ENCODE results near the gene RELL2. TPM values are rescaled to one million over a fixed set of nuclear protein-coding genes. Genes with fewer than 3 reads are reported as not detected.
A peak's percentile ranks its signal among the peaks of the same experiment; 100 is the strongest.

Gene RELL2
- polyA plus RNA-seq, 1 experiment = 3.0 TPM

DNA sequence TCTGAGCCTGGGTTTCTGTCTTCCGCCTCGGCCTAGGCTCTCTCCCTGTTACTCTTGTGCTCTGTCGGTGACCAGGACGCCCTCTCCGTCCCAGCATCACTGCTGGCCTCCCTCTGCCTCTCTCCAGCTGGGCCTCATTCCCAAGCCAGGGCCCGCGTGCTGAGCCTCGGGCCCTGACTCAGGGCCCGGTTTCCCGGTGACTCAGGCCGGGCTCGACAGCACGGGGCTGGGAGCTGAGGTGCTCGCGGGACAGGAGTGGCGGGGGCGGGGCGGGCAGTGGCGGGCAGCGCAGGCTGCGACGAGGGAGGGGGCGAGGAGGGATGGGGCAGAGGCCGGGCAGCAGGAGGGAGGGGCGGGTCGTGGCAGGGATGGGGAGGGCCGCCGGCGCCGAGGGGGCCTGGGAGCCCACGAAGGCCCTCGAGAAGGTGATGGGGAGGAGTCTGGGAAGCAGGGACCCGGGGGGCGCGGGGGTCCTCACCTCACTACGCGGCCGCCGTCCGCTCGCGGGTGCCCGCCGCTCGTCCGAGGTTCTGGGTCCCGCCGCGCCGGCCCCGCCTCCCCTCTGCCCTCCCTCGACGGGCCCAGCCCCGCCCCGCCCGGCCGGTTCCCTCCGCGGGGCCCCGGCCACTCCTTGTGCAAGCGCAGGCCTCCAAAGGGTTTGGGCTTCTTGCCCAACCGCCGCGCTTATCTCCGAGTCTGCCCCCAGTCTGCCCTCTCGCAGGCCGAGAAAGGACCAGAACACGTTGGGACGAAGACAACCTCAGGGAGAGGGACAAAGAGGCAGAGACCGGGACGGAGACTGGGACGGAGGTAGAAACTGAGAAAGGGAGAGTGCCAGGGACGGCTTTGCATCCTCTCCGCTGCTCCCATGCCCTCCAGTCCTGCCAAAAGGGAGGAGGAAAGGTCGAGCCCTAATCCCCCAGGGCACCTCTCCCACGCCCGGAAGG is 45.2 kb downstream of the RELL2 start, which contains the start of gene ARAP3:
TSS of gene ARAP3 (minus strand) at position 536 of the 947 bp plus-strand sequence. CDS start 1,744 bp downstream, outside the sequence.
- Histone ChIP-seq H3K27ac (ENCODE audit: low read depth, low read length) (peak within 1 kb of the TSS; percentile 77), H3K9me3 (ENCODE audit: control insufficient read depth, insufficient read depth, low read length) (no peaks in the 10 kb centered on the region), H3K4me3 (ENCODE audit: low read depth, low read length) (peak within 1 kb of the TSS; percentile 54), H3K27me3 (ENCODE audit: control insufficient read depth, insufficient read depth, low read length) (no peaks in the 10 kb centered on the region)
- TF ChIP-seq, protein P1, sequence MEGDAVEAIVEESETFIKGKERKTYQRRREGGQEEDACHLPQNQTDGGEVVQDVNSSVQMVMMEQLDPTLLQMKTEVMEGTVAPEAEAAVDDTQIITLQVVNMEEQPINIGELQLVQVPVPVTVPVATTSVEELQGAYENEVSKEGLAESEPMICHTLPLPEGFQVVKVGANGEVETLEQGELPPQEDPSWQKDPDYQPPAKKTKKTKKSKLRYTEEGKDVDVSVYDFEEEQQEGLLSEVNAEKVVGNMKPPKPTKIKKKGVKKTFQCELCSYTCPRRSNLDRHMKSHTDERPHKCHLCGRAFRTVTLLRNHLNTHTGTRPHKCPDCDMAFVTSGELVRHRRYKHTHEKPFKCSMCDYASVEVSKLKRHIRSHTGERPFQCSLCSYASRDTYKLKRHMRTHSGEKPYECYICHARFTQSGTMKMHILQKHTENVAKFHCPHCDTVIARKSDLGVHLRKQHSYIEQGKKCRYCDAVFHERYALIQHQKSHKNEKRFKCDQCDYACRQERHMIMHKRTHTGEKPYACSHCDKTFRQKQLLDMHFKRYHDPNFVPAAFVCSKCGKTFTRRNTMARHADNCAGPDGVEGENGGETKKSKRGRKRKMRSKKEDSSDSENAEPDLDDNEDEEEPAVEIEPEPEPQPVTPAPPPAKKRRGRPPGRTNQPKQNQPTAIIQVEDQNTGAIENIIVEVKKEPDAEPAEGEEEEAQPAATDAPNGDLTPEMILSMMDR (IDR thresholded peaks at IDR 0.05; ENCODE audit: low read depth, low read length) = no peak
- DNase-seq (ENCODE audit: low read depth, low spot score) = peak; percentile 43
- ChIA-PET CTCF (interaction anchor here (0.6 to 3.9 kb wide), 6 partner anchors 10 to 286 kb away, joined by 3 to 31 read pairs (median 8); no protein-coding TSS in a partner anchor), POLR2A (interaction anchor here (1.0 kb wide), 1 partner anchor 242 kb away, joined by 4 read pairs; the partner anchor contains the start of gene DELE1)

DNA sequence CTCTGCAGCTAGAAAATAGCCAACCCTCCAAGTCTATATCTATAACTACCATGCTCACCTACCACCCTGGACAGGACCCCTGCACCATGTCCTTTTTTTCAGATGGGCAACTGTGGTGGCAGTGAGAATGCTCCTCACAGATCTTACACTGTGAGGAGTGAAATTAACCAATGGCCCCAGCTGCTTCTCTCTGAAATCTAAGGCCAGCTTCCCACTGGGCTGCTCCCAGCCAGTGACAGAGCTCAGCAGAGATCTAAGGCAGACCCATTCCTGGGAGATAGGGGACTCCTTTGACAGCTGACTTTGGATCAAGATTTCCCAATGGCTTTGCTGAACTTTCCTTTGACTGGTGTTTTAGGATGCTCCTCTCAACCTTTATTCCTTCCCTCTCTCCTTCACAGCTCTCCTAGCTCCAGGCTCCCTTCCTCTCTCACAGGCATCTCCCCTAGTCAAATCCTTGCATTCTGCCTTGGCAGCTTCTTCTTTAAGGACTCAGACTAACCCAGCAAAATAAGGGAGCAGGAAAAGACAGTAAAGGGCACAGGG is 46.9 kb downstream of the RELL2 start:
- POLR2A ChIA-PET = interaction anchor here (0.6 kb wide), 1 partner anchor 363 kb away, joined by 4 read pairs; no protein-coding TSS in a partner anchor
- DNase-seq (ENCODE audit: low read depth, low spot score) = no peak
- TF ChIP-seq, protein P1 (IDR thresholded peaks at IDR 0.05; ENCODE audit: low read depth, low read length) = no peak

DNA sequence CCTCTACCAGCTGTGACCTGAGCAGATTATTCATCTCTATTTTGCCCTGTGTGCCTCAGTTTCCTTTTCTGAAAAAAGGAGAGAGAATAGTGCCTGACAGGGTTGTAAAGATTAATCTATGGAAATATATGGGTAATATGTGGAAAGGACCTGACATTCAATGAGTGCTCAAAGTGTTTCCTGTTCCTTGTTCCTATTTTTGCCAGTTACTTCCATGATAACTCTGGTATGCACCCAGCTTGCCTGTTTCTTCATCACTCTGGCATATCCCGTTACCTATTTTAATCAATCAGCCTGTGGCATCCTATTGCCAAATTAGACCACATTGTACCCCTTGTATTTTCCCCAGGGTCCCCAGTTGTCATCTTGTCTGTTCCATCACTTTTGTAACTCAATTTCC is 48.8 kb downstream of the RELL2 start:
- ChIA-PET POLR2A (no interaction called here), CTCF (interaction anchor here (1.2 kb wide), 1 partner anchor 275 kb away, joined by 3 read pairs; no protein-coding TSS in a partner anchor)
- TF ChIP-seq, protein P1 (IDR thresholded peaks at IDR 0.05; ENCODE audit: low read depth, low read length) = no peak
- H3K9me3 ChIP-seq (ENCODE audit: control insufficient read depth, insufficient read depth, low read length) = no peaks in the 10 kb centered on the region
- no peak for DNase-seq (ENCODE audit: low read depth, low spot score)
- H3K27me3 ChIP-seq (ENCODE audit: control insufficient read depth, insufficient read depth, low read length) = peaks cover 21% of the 10 kb centered on the region
- H3K27ac ChIP-seq (ENCODE audit: low read depth, low read length) = no peak overlapping the region
- no peak overlapping the region for H3K4me3 ChIP-seq (ENCODE audit: low read depth, low read length)

More for the DNA sequence above, 46.9 kb downstream of the RELL2 start:
- peaks cover 3% of the 10 kb centered on the region for H3K27me3 ChIP-seq (ENCODE audit: control insufficient read depth, insufficient read depth, low read length)
- no peaks in the 10 kb centered on the region for H3K9me3 ChIP-seq (ENCODE audit: control insufficient read depth, insufficient read depth, low read length)
- no peak overlapping the region for H3K27ac ChIP-seq (ENCODE audit: low read depth, low read length)
- no peak overlapping the region for H3K4me3 ChIP-seq (ENCODE audit: low read depth, low read length)
- CTCF ChIA-PET = interaction anchor here (0.7 to 3.9 kb wide), 7 partner anchors 9 to 284 kb away, joined by 3 to 31 read pairs (median 3); no protein-coding TSS in a partner anchor

DNA sequence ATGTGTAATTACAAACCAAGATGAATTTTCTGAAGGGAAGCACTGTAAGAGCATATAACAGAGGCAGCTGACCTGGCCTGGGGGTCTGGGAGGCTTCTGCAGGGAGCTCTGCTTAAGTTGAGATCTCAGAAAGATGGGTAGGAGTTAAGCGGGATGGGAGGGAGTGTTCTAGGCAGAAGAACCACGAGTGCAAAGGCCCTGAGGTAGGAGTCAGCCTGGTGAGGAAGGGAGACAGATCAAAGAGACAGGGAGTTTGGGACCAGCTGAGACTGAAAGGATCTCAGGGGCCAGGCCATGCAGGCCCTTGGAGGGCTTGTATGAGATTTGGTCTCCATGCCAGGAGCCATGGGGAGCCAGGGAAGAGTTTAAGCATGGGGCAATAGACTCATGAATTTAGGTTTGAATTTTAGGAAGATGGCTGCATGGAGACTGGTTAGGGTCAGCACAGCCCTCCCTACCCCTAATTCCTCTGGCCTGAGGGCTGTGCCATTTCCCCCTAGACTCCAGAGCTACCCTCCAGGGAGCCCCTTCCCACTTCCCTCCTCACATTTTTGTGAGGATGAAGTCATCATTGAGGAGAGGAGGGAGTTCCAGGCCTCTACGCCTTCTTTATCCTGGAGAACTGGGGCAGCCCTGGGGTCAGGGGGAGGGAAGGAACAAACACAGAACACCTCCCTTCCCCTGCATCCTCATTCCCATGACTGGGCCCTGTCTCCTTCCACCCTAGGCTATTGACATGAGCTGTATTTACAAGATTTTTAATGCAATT is 50.0 kb downstream of the RELL2 start:
- POLR2A ChIA-PET = no interaction called here

More for the DNA sequence above, 50.0 kb downstream of the RELL2 start:
- H3K9me3 ChIP-seq (ENCODE audit: control insufficient read depth, insufficient read depth, low read length) = no peaks in the 10 kb centered on the region
- H3K27ac ChIP-seq (ENCODE audit: low read depth, low read length) = no peak overlapping the region
- DNase-seq (ENCODE audit: low read depth, low spot score) = no peak
- peaks cover 31% of the 10 kb centered on the region for H3K27me3 ChIP-seq (ENCODE audit: control insufficient read depth, insufficient read depth, low read length)
- no peak overlapping the region for H3K4me3 ChIP-seq (ENCODE audit: low read depth, low read length)
- TF ChIP-seq, protein P1 (IDR thresholded peaks at IDR 0.05; ENCODE audit: low read depth, low read length) = no peak
- CTCF ChIA-PET = interaction anchor here (1.2 to 1.7 kb wide), 4 partner anchors 15 to 274 kb away, joined by 3 to 10 read pairs (median 7); partner anchors contain the start of gene PCDH1

Small RNA genes within 50 kb of the gene (small RNA-seq; reads per million reads assigned to genes)
- gene RPS27AP10 (ENCODE audit: insufficient read length, low read depth) = not detected

Other genes starting within 250 kb of the RELL2 start
- gene PCDHGB4, start 249.3 kb upstream of the RELL2 start, polyA plus RNA-seq (2011; rRNA removed) = 10.3 and 10.9 TPM in 2 replicates
- 0.93 and 1.1 TPM in 2 replicates for gene PCDHGA8, start 244.4 kb upstream of the RELL2 start, polyA plus RNA-seq (2011; rRNA removed)
- 12.5 TPM in 2 replicates for gene PCDHGB5, start 239.1 kb upstream of the RELL2 start, polyA plus RNA-seq (2011; rRNA removed)
- gene PCDHGA9, start 234.2 kb upstream of the RELL2 start, polyA plus RNA-seq (2011; rRNA removed) = 6.4 and 8.0 TPM in 2 replicates
- gene PCDHGB6, start 229.0 kb upstream of the RELL2 start, polyA plus RNA-seq (2011; rRNA removed) = 3.3 and 3.8 TPM in 2 replicates
- gene PCDHGA10, start 224.0 kb upstream of the RELL2 start, polyA plus RNA-seq (2011; rRNA removed) = 9.2 and 11.7 TPM in 2 replicates
- 16.2 and 17.0 TPM in 2 replicates for gene PCDHGB7, start 219.3 kb upstream of the RELL2 start, polyA plus RNA-seq (2011; rRNA removed)
- 7.5 and 7.7 TPM in 2 replicates for gene PCDHGA11, start 215.9 kb upstream of the RELL2 start, polyA plus RNA-seq (2011; rRNA removed)
- 3.4 and 4.3 TPM in 2 replicates for gene PCDHGA12, start 206.5 kb upstream of the RELL2 start, polyA plus RNA-seq (2011; rRNA removed)
- 47.4 and 61.1 TPM in 2 replicates for gene PCDHGC3, start 161.0 kb upstream of the RELL2 start, polyA plus RNA-seq (2011; rRNA removed)
- 0.46 and 0.83 TPM in 2 replicates for gene PCDHGC4, start 152.0 kb upstream of the RELL2 start, polyA plus RNA-seq (2011; rRNA removed)
- gene PCDHGC5, start 147.9 kb upstream of the RELL2 start, polyA plus RNA-seq (2011; rRNA removed) = 2.4 and 2.5 TPM in 2 replicates
- gene DIAPH1, start 18.0 kb upstream of the RELL2 start, polyA plus RNA-seq (2011; rRNA removed) = 27.1 and 34.7 TPM in 2 replicates
- gene HDAC3, start 148 bp upstream of the RELL2 start, polyA plus RNA-seq (2011; rRNA removed) = 78.3 and 82.2 TPM in 2 replicates
- gene FCHSD1, start 14.4 kb downstream of the RELL2 start, polyA plus RNA-seq (2011; rRNA removed) = 28.1 and 30.2 TPM in 2 replicates
- 3.5 and 4.9 TPM in 2 replicates for gene ARAP3, start 45.2 kb downstream of the RELL2 start, polyA plus RNA-seq (2011; rRNA removed)
- 0.11 and 0.12 TPM in 2 replicates for gene PCDH1, start 241.4 kb downstream of the RELL2 start, polyA plus RNA-seq (2011; rRNA removed)